Esophagus (tissue), 2 donors: ENCODE data around the gene FNTB. TPM values are rescaled to one million over a fixed set of nuclear protein-coding genes. Genes with fewer than 3 reads are reported as not detected.

ENCODE experiments used
- H3K27ac ChIP-seq, 2 donors: one replicate each; pipeline ENCODE4 v1.5.1; 2013; ENCODE audit warnings: low read depth in 2 of 2, mild to moderate bottlenecking in 2 of 2, inconsistent platforms in 1 of 2, low read length in 1 of 2, moderate library complexity in 1 of 2
- H3K27me3 ChIP-seq, 2 donors: one replicate each; pipeline ENCODE4 v1.6.1; 2013; ENCODE audit warnings: low read length in 2 of 2, control low read depth in 1 of 2, mild to moderate bottlenecking in 1 of 2; ENCODE audit not compliant: insufficient read depth in 2 of 2, control insufficient read depth in 1 of 2
- H3K36me3 ChIP-seq, 2 donors: one replicate each; pipeline ENCODE4 v1.6.1; 2013; ENCODE audit warnings: low read length in 1 of 2; ENCODE audit not compliant: control insufficient read depth in 2 of 2, insufficient read depth in 2 of 2
- H3K4me1 ChIP-seq, 2 donors: one replicate each; pipeline ENCODE4 v1.6.1; 2013; ENCODE audit warnings: low read length in 1 of 2; ENCODE audit not compliant: control insufficient read depth in 2 of 2, insufficient read depth in 2 of 2
- H3K4me3 ChIP-seq, 2 donors: one replicate each; pipeline ENCODE4 v1.5.1; 2013; ENCODE audit warnings: low read length in 2 of 2, mild to moderate bottlenecking in 2 of 2, low read depth in 1 of 2, moderate library complexity in 1 of 2
- H3K9me3 ChIP-seq, 2 donors: one replicate each; pipeline ENCODE4 v1.6.1; 2013; ENCODE audit warnings: mild to moderate bottlenecking in 2 of 2, low read depth in 1 of 2, low read length in 1 of 2, moderate library complexity in 1 of 2; ENCODE audit not compliant: control insufficient read depth in 2 of 2, insufficient read depth in 1 of 2
- WGBS, 2 donors: extraction: QIAGEN DNeasy Blood & Tissue Kit; methylation state at CpG; one replicate each; pipeline ENCODE4 v1.1.7; 2013; 5-methylcytosine and 5-hydroxymethylcytosine counted together
- polyA plus RNA-seq, 2 donors: library from polyadenylated mRNA; stranded (reverse); fragments of 200-250 nt; gene quantifications; one replicate each; pipeline ENCODE4 v1.2.3, GENCODE V29; 2013
- donor health status: healthy with polysubstance abuse.
- donor health status: Bipolar disorder and iron deficiency.

The FNTB gene
- polyA plus RNA-seq, 2 donors = 13.3 to 14.6 TPM

DNA sequence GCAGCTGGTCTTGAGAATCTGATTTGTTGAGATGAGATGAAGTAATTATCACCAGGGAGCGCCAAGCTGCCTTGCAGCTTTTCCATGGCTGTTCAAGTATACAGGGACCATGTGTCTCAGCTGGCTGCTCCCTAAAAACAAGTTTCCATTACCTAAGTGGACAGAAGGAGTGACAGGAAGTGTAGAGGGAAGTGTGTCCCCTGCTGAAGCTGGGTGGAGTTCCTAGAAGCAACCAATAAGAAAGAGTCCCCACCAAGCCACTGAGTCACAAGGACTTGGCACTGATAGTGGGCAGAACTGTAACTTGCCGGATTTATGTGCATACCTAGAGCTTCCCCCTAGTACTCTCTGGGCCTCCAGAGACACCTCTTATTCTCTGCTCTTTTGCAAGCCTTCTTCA is 42.7 kb upstream of the FNTB start:
- H3K9me3 ChIP-seq = no peaks in the 10 kb centered on the region
- no peaks in the 10 kb centered on the region for H3K27me3 ChIP-seq
- no peak overlapping the region for H3K4me3 ChIP-seq
- H3K27ac ChIP-seq = peak overlapping the region in 1 of 2 donors; percentile 10
- peaks cover 0 to 13% of the 10 kb centered on the region in 2 donors for H3K4me1 ChIP-seq
- peaks cover 0 to 4% of the 10 kb centered on the region in 2 donors for H3K36me3 ChIP-seq
- 77% methylated on average over 2 of the region's 2 CpGs for WGBS, 2 donors

DNA sequence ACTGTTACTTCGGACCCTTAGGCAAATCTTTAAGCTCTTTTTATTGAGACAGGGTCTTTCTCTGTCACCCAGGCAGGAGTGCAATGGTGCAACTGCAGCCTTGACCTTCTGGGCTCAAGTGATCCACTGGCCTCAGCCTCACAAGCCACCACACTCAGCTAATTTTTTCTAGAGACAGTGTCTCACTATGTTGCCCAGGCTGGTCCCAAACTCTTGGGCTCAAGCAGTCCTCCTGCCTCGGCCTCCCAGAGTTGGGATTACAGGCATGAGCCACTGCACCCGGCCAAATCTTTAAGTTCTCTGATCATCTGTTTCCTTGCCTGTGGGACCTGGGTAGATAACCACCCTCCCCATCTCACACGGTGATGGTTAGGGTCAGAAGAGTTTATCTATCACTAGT is 41.8 kb upstream of the FNTB start:
- H3K36me3 ChIP-seq = peaks cover 0 to 4% of the 10 kb centered on the region in 2 donors
- H3K27me3 ChIP-seq = no peaks in the 10 kb centered on the region
- no peak overlapping the region for H3K27ac ChIP-seq
- H3K4me3 ChIP-seq = no peak overlapping the region
- 93 to 99% methylated on average over 4 of the region's 4 CpGs for WGBS, 2 donors
- no peaks in the 10 kb centered on the region for H3K9me3 ChIP-seq
- peaks cover 0 to 11% of the 10 kb centered on the region in 2 donors for H3K4me1 ChIP-seq

DNA sequence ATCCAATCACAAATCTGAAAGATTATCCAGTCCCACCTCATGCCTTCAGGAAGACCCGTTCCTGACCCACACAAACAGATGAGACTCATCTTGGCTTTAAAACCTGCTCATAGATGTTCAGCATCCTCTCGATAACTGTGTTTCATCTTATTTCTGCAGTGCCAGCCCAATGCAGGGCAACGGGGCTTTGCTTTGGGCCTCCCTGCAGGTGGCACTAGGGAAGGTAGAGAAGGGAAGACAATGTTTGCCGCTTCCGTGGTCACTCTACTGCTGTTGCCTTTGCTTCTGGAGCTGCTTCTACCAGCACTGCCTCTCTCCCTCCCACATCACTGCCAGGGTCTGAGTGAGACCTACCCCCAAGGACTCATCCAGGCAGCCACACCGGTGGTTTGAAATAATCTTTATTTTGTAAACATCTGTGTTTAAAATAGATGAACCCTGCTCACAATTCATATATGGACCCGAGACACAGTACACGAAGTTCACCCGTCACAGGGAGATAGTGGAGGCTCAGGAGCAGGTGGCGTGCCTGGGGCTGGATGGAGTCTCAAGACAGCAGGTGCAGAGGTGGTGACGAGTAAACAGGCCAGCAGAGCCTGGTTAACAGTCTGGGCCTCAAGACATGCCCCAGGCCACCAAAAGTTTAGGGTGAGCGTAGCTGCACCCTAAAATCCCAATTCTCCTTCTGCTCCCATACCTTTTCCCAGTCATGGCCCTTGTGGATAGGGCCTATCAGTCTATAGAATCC is 41.1 kb upstream of the FNTB start:
- Histone ChIP-seq H3K27ac (no peak overlapping the region), H3K4me1 (peaks cover 0 to 11% of the 10 kb centered on the region in 2 donors), H3K36me3 (peaks cover 0 to 4% of the 10 kb centered on the region in 2 donors), H3K27me3 (no peaks in the 10 kb centered on the region), H3K4me3 (no peak overlapping the region), H3K9me3 (no peaks in the 10 kb centered on the region)
- 89 to 93% methylated on average over 12 of the region's 12 CpGs for WGBS, 2 donors

DNA sequence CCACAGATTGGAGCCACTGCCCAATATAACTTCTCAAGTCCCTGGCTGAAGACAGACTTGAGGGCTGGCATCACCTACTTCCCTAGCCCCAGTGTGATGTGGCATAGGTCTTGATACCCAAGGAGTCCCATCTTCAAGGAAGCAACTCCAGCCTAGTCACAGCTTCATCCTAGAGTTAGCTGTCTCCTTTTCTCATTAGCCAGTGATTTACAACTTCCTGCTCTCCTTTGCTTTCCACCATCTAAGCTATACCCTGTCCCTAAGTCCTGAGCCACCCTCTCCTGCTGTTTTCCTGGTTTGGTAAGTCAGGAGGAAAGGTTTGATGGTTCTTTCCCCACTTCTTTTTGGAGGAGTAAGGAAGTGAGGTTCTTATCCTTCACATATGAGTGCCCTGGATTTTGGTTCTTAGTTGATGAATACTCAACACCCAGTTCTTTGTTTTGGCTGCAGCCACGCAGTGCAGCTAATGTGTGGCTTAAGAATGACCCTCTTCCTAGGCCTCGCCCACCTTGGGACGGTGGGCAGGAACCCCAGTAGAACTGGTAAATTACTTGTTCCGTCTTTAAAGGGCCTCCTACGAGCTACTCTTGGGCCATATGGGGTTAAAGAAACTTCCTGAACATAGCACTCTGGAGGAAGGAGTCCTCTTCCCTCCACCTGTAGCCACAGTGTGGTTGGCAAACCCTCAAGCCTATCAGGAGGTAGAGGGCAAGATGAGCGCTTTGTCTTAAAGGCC is 40.2 kb upstream of the FNTB start:
- H3K36me3 ChIP-seq = peaks cover 0 to 7% of the 10 kb centered on the region in 2 donors
- no peak overlapping the region for H3K4me3 ChIP-seq
- WGBS, 2 donors = 83 to 94% methylated on average over 6 of the region's 6 CpGs
- H3K4me1 ChIP-seq = peaks cover 0 to 11% of the 10 kb centered on the region in 2 donors
- H3K9me3 ChIP-seq = no peaks in the 10 kb centered on the region
- no peak overlapping the region for H3K27ac ChIP-seq
- no peaks in the 10 kb centered on the region for H3K27me3 ChIP-seq

DNA sequence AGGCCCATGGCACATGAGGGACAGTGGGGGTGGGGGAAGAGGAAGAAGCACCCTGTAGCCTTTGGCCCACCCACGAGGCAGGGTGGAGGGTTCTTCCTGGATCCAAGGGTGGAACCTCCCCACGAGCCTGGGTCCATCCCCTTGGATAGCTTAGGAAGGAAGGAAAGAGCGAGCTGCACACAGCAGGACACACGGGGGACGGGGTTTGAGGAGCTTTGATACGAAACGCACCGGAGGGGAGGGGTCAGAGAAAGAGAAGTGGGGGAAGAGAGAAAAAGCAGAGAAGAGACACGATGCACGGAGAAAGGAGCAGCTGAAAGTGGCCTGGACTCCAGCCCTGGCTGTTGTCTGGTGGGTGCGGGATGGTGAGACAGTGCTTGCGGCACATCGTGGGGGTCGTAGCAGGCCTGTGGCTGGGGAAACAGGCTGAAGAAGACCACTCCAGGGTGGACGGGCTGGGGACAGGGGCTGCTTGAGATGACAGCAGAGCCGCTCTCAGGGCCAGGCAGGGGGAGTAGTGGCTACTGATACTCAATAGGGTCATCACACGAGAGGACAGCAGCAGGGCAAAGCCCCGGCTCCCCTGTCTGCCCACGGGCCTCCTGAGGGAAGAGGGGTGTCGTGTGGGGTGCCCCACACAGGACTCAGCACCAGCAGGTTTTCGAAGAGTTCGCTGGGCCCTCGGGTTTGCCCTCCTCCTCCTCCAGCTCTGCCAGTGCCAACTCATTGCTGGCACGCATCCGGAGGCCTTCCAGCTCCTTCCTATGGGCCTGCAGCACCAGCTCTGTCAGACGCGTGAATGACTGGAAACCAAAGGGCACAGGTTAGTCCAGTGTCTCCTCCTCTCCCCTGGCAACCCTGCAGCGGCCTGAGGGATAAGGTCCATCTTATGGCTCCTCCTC is 38.7 kb upstream of the FNTB start:
- Histone ChIP-seq H3K27ac (no peak overlapping the region), H3K9me3 (no peaks in the 10 kb centered on the region), H3K4me3 (no peak overlapping the region), H3K4me1 (peaks cover 0 to 11% of the 10 kb centered on the region in 2 donors), H3K27me3 (no peaks in the 10 kb centered on the region), H3K36me3 (peaks cover 0 to 7% of the 10 kb centered on the region in 2 donors)
- WGBS, 2 donors = 81 to 84% methylated on average over 28 of the region's 28 CpGs

DNA sequence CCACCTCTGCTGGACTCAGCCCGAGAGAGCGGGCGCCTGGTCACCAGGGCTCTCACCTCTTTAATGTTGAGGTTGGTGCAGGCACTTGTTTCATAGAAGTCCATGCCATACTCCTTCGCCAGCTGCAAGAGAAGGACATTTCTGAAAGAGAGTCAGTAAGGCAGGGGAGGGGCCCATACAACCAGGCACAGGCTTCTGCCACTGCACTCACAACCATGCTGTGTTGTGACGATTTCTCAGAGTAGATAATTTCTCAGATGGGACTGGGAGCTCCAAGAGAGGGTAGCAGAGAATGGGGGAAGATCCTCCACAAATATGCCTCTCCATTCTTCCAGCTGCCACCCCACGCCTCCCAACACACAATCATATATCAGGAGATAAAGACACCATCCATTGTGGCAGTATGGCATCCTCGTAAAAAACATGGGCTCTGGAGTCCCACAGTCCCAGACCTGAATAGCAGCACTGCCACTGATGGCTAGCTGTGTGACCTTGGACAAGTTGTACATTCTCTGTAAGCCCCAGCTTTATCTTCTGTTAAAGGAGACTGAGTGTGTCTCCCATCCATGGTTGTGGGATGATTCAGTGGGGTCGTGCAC is 38.0 kb upstream of the FNTB start:
- Histone ChIP-seq H3K4me3 (no peak overlapping the region), H3K9me3 (no peaks in the 10 kb centered on the region), H3K36me3 (peaks cover 0 to 7% of the 10 kb centered on the region in 2 donors), H3K27ac (no peak overlapping the region), H3K27me3 (no peaks in the 10 kb centered on the region), H3K4me1 (peaks cover 0 to 6% of the 10 kb centered on the region in 2 donors)
- 90 to 94% methylated on average over 8 of the region's 8 CpGs for WGBS, 2 donors

DNA sequence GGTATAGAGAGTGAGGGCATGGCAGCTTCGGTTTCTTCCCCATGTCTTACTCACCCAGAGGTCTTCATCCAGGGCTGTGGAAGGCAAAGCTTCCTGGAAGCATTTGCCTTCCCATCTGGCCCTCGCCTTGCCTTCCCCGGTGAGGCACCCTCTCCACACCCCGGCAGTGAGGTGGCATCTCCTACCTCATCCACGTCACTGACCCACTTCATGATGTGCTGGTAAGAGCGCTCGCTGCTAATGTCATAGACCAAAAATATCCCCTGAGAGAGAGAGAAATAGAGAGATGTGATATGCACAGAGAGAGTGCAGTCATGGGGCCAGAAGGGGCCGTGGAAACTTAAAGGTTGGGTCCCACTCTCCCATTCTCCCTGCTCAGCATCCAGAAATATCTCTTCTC is 35.8 kb upstream of the FNTB start:
- 94 to 97% methylated on average over 8 of the region's 8 CpGs for WGBS, 2 donors
- no peak overlapping the region for H3K4me3 ChIP-seq
- no peaks in the 10 kb centered on the region for H3K4me1 ChIP-seq
- H3K27ac ChIP-seq = no peak overlapping the region
- H3K9me3 ChIP-seq = no peaks in the 10 kb centered on the region
- H3K36me3 ChIP-seq = peaks cover 0 to 8% of the 10 kb centered on the region in 2 donors
- no peaks in the 10 kb centered on the region for H3K27me3 ChIP-seq

DNA sequence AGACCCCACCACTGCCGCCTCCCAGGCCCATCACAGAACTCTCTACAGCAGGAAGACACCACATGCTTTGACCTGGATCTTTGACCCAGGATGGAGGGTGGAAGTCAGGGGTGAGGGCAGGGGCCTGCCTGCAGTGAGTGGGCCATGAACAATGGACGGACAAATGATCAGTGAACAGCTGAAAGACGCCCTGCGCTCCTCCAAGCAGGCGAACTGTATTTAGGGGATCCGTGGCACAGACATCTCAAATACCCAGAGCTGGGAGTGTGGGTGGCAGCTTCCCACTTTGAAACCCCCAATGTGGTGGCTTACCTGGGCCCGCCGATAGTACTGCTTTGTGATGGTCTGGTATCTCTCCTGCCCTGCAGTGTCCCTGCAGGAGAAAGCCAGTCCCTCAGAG is 35.4 kb upstream of the FNTB start:
- H3K36me3 ChIP-seq = peaks cover 0 to 8% of the 10 kb centered on the region in 2 donors

DNA sequence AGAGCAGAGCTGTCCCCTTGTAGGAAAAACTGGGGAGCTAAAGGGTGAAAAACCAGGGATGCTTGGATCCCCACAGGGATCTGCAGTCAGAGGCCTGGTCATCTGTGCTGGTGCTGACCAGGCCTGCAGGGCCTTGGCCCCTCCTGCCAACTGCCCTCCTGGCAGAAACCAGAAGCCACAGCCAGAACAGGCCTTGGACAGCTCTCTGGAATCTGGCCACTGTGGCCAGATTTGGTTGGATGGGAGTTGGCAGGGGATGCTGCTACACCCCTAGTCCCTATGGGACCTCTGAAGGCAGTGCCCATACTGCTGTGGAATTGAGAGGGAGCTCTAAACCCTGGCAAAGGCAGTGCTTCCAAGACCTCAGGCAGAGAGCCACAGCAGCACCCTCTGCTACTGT is 35.0 kb upstream of the FNTB start:
- Histone ChIP-seq H3K27ac (no peak overlapping the region), H3K36me3 (peaks cover 0 to 8% of the 10 kb centered on the region in 2 donors)

More for the DNA sequence above, 35.4 kb upstream of the FNTB start:
- Histone ChIP-seq H3K4me3 (no peak overlapping the region), H3K9me3 (no peaks in the 10 kb centered on the region), H3K4me1 (no peaks in the 10 kb centered on the region), H3K27ac (no peak overlapping the region), H3K27me3 (no peaks in the 10 kb centered on the region)
- 95 to 97% methylated on average over 8 of the region's 8 CpGs for WGBS, 2 donors

More for the DNA sequence above, 35.0 kb upstream of the FNTB start:
- no peaks in the 10 kb centered on the region for H3K9me3 ChIP-seq
- H3K4me3 ChIP-seq = no peak overlapping the region
- H3K4me1 ChIP-seq = no peaks in the 10 kb centered on the region
- H3K27me3 ChIP-seq = no peaks in the 10 kb centered on the region
